Endothelial cell of umbilical vein (primary cell): ENCODE data around the gene NSG2. TPM values are rescaled to one million over a fixed set of nuclear protein-coding genes. Genes with fewer than 3 reads are reported as not detected.

ENCODE experiments used
- BruUV-seq: library from RNA; stranded (reverse); fragments of 400-500 nt; replicated peaks from 2 replicates; lab custom pipeline; 2021; lab: Mats Ljungman, UMichigan
- CTCF ChIA-PET: fragments of 300-600, 350-600 bp; sonication (Branson Sonifier 250); formaldehyde crosslinking; loops from one replicate; lab custom pipeline; 2021; ENCODE audit warnings: antibody characterized with exemption, inconsistent platforms; lab: Charles Lee
- POLR2A ChIA-PET: fragments of 300-600, 350-600 bp; sonication (Branson Sonifier 250); formaldehyde crosslinking; loops from one replicate; lab custom pipeline; 2021; ENCODE audit warnings: antibody characterized with exemption, inconsistent platforms; lab: Charles Lee
- DNase-seq: peaks from one replicate; pipeline ENCODE4 v3.0.0-alpha.2; 2011; ENCODE audit warnings: low read depth, low spot score
- FAIRE-seq: peaks from 2 replicates; lab custom pipeline; 2011; peaks lifted over from hg19 to GRCh38; lab: Jason Lieb, UNC
- H2AFZ ChIP-seq: 2 replicates; pipeline ENCODE4 v1.6.0; 2012; ENCODE audit warnings: low read depth, low read length, control low read depth, inconsistent platforms
- H3K27ac ChIP-seq: 2 replicates; pipeline ENCODE4 v1.5.1; 2011; ENCODE audit warnings: low read depth, mild to moderate bottlenecking, control low read depth, low read length, moderate library complexity; ENCODE audit not compliant: insufficient read depth
- H3K27me3 ChIP-seq, 2 experiments: 2 replicates each; pipeline versions ENCODE4 v1.6.0 to v1.6.1; 2011; ENCODE audit warnings: low read length in 2 of 2, mixed read lengths in 1 of 2; ENCODE audit not compliant: control insufficient read depth in 2 of 2, insufficient read depth in 2 of 2
- H3K36me3 ChIP-seq, 2 experiments: 2 replicates in 1 of 2; 3 replicates in 1 of 2; pipeline ENCODE4 v1.5.1; 2011; ENCODE audit warnings: low read length in 2 of 2, mild to moderate bottlenecking in 1 of 2, moderate library complexity in 1 of 2; ENCODE audit not compliant: control insufficient read depth in 2 of 2, insufficient read depth in 2 of 2; ENCODE audit errors: extremely low read depth in 1 of 2
- H3K4me1 ChIP-seq: 3 replicates; pipeline ENCODE4 v1.5.1; 2011; ENCODE audit warnings: mild to moderate bottlenecking, low read length; ENCODE audit not compliant: control insufficient read depth, insufficient read depth; ENCODE audit errors: extremely low read depth
- H3K4me2 ChIP-seq: 2 replicates; pipeline ENCODE4 v1.6.1; 2011; ENCODE audit warnings: low read length, control low read depth, mixed read lengths; ENCODE audit not compliant: insufficient read depth
- H3K4me3 ChIP-seq, 3 experiments: fragments of 200-600 bp in 1 of 3; sonication (generic), shearing (Covaris generic) in 1 of 3; replicated peaks in 1 of 3; 2 replicates each; pipeline ENCODE4 v1.5.1; 2011 to 2016; ENCODE audit warnings: control low read depth in 3 of 3, low read length in 3 of 3, mild to moderate bottlenecking in 2 of 3, inconsistent platforms in 1 of 3, low read depth in 1 of 3, moderate library complexity in 1 of 3; ENCODE audit not compliant: insufficient read depth in 1 of 3
- H3K79me2 ChIP-seq: 2 replicates; pipeline ENCODE4 v1.6.0; 2012; ENCODE audit warnings: low read length, inconsistent platforms; ENCODE audit not compliant: control insufficient read depth, insufficient read depth
- H3K9ac ChIP-seq: replicated peaks from 2 replicates; pipeline ENCODE3; 2011; ENCODE audit warnings: low read length, control low read depth; ENCODE audit not compliant: insufficient read depth; ENCODE audit errors: extremely low read depth
- H3K9me1 ChIP-seq: replicated peaks from 3 replicates; pipeline ENCODE4 v1.6.0; 2011; ENCODE audit warnings: mild to moderate bottlenecking, low read length; ENCODE audit not compliant: control insufficient read depth, insufficient read depth; ENCODE audit errors: extremely low read depth
- H3K9me3 ChIP-seq: replicated peaks from 2 replicates; pipeline ENCODE4 v1.5.1; 2012; ENCODE audit warnings: low read length, inconsistent platforms; ENCODE audit not compliant: control insufficient read depth, insufficient read depth
- H4K20me1 ChIP-seq: replicated peaks from 2 replicates; pipeline ENCODE3; 2011; ENCODE audit warnings: mild to moderate bottlenecking, low read length; ENCODE audit not compliant: control insufficient read depth, insufficient read depth; ENCODE audit errors: extremely low read depth
- CTCF ChIP-seq, 2 donors: IDR thresholded peaks; 1 replicate in 1 of 2; 2 replicates in 1 of 2; pipeline ENCODE4 v1.5.1; 2011; ENCODE audit warnings: low read length in 2 of 2, mild to moderate bottlenecking in 2 of 2, moderate library complexity in 2 of 2, control low read depth in 1 of 2, inconsistent platforms in 1 of 2, low read depth in 1 of 2; ENCODE audit not compliant: insufficient read depth in 1 of 2; ENCODE audit errors: extremely low read depth in 1 of 2
- EZH2 ChIP-seq: IDR thresholded peaks from 2 replicates; pipeline ENCODE4 v1.6.1; 2012; ENCODE audit warnings: borderline replicate concordance, low read depth, mild to moderate bottlenecking, moderate library complexity, low read length, inconsistent platforms; ENCODE audit not compliant: severe bottlenecking
- FOS ChIP-seq: IDR thresholded peaks from 2 replicates; pipeline ENCODE4 v1.6.1; 2011; ENCODE audit warnings: mild to moderate bottlenecking, low read length, moderate library complexity, borderline replicate concordance; ENCODE audit not compliant: insufficient read depth
- GATA2 ChIP-seq: IDR thresholded peaks from 2 replicates; pipeline ENCODE4 v1.7.0; 2011; ENCODE audit warnings: low read depth, mild to moderate bottlenecking, moderate library complexity, mixed read lengths, low read length; ENCODE audit not compliant: insufficient read length, insufficient read depth
- JUN ChIP-seq: IDR thresholded peaks from 2 replicates; pipeline ENCODE4 v1.6.1; 2011; ENCODE audit warnings: borderline replicate concordance, low read depth; ENCODE audit not compliant: insufficient read length, insufficient read depth
- MAX ChIP-seq: IDR thresholded peaks from 2 replicates; pipeline ENCODE4 v1.6.1; 2011; ENCODE audit not compliant: insufficient read depth, insufficient read length
- MYC ChIP-seq: IDR thresholded peaks from one replicate; pipeline ENCODE4 v1.6.1; 2011; ENCODE audit warnings: mild to moderate bottlenecking, low read depth, low read length
- POLR2A ChIP-seq: IDR thresholded peaks from 2 replicates; pipeline ENCODE4 v1.6.1; 2012; ENCODE audit warnings: low read depth, mild to moderate bottlenecking, control low read depth, low read length
- POLR2AphosphoS5 ChIP-seq: IDR thresholded peaks from 2 replicates; pipeline ENCODE4 v1.6.1; 2012; ENCODE audit warnings: low read depth, mild to moderate bottlenecking, control low read depth, low read length, moderate library complexity; ENCODE audit not compliant: insufficient read depth
- dilution Hi-C: fragments of 300-500 bp; cut with MboI; formaldehyde crosslinking; loops from one replicate; pipeline ENCODE4 v1.15.0; 2019; ENCODE audit warnings: low sequenced_read_pairs; ENCODE audit not compliant: extremely low pct_ligation_motif_present
- intact Hi-C: fragments of 100-400 bp; cut with micrococcal nuclease; formaldehyde crosslinking; loops from one replicate; pipeline ENCODE4 v1.10.0; 2022
- polyA plus RNA-seq, 4 experiments: library from polyadenylated mRNA; depleted of rRNA in 3 of 4; stranded (reverse) in 3 of 4; unstranded in 1 of 4; fragments of >200 nt; gene quantifications; 2 replicates each; pipeline versions ENCODE4 v1.2.1 to v1.2.3, GENCODE V29; 2011 to 2012; ENCODE audit warnings: missing spikeins in 1 of 4
- total RNA-seq: library from RNA; stranded (reverse); gene quantifications from 2 replicates; pipeline ENCODE4 v1.2.3, GENCODE V29; 2021

The NSG2 gene
- total and polyA plus RNA-seq, 2 donors (not counting 3 experiments of a cell fraction or from before 2014, with no cell fraction given), result not detected

GRCh38 chr5:174044466-174045254, 846 bp upstream of the NSG2 start:
- dilution Hi-C loops, result no loop called here
- POLR2A ChIA-PET, result no interaction called here
- intact Hi-C loops, result loop anchor here (1.0 kb wide), 1 partner anchor 268 kb away; no protein-coding TSS in a partner anchor
- Histone ChIP-seq H3K9me1 (no peaks in the 10 kb centered on the region), H3K4me3 (no peak overlapping the region), H3K27ac (no peak overlapping the region), H3K79me2 (no peaks in the 10 kb centered on the region), H2AFZ (no peak overlapping the region), H3K4me1 (no peaks in the 10 kb centered on the region), H3K36me3 (no peaks in the 10 kb centered on the region), H3K9ac (no peak overlapping the region), H4K20me1 (no peaks in the 10 kb centered on the region), H3K27me3 (no peaks in the 10 kb centered on the region), H3K4me2 (no peak overlapping the region), H3K9me3 (peaks cover 2% of the 10 kb centered on the region)
- no peak for TF ChIP-seq EZH2
- no peak for TF ChIP-seq MYC
- no peak for TF ChIP-seq POLR2AphosphoS5
- no peak for TF ChIP-seq JUN
- no peak for TF ChIP-seq MAX
- DNase-seq, result no peak
- CTCF ChIA-PET, result interaction anchor here (1.0 kb wide), 1 partner anchor 267 kb away, joined by 3 read pairs; no protein-coding TSS in a partner anchor
- no peak for FAIRE-seq
- no TSS peak for BruUV-seq

- ChIA-PET POLR2A (no interaction called here), CTCF (no interaction called here)
- BruUV-seq, result no TSS peak
- no peak overlapping the region for H2AFZ ChIP-seq
- H3K27ac ChIP-seq, result no peak overlapping the region
- no peak for FAIRE-seq
- dilution Hi-C loops (no loop called here), intact Hi-C loops (no loop called here)
- no peaks in the 10 kb centered on the region for H3K9me1 ChIP-seq
- H4K20me1 ChIP-seq, result no peaks in the 10 kb centered on the region
- no peaks in the 10 kb centered on the region for H3K4me1 ChIP-seq
- peaks cover 2% of the 10 kb centered on the region for H3K9me3 ChIP-seq
- no peaks in the 10 kb centered on the region for H3K36me3 ChIP-seq
- no peaks in the 10 kb centered on the region for H3K27me3 ChIP-seq
- H3K4me3 ChIP-seq, result no peak overlapping the region
- no peaks in the 10 kb centered on the region for H3K79me2 ChIP-seq
- DNase-seq, result no peak
- H3K4me2 ChIP-seq, result no peak overlapping the region
- H3K9ac ChIP-seq, result no peak overlapping the region
- TF ChIP-seq JUN, result no peak
- TF ChIP-seq POLR2A, result no peak
- TF ChIP-seq EZH2, result no peak
- no peak for TF ChIP-seq GATA2
- no peak for TF ChIP-seq POLR2AphosphoS5
- TF ChIP-seq FOS, result no peak
- no peak for TF ChIP-seq CTCF (IDR thresholded peaks at IDR 0.05; ENCODE audit: extremely low read depth in 1 of 2, insufficient read depth in 1 of 2, low read depth in 1 of 2, low read length in 2 of 2)
These were observed 1.1 kb downstream of the NSG2 start for GRCh38 chr5:174046558-174046957.
